Measurements from ENCODE around the gene SLC6A9. TPM values are rescaled to one million over a fixed set of nuclear protein-coding genes. Genes with fewer than 3 reads are reported as not detected.
A peak's percentile ranks its signal among the peaks of the same experiment; 100 is the strongest.

SLC6A9 gene
- total and polyA plus RNA-seq, 2 donors (not counting 1 experiment from before 2014, with no cell fraction given): 0.28 to 5.5 TPM

- H3K9me3 Mint-ChIP-seq (ENCODE audit: insufficient read depth): no peaks in the 10 kb centered on the region
- Histone ChIP-seq H3K4me2 (replicated peaks; ENCODE audit: low read depth, low read length, poor library complexity, severe bottlenecking) (no peak overlapping the region), H3K4me3 (ENCODE audit: control extremely low read depth in 1 of 5, extremely low read depth in 1 of 5, insufficient read depth in 1 of 5, low read depth in 2 of 5, low read length in 4 of 5) (no peak overlapping the region), H3K9ac (ENCODE audit: low read length) (no peak overlapping the region), H3K27me3 (replicated peaks in 1 of 4; ENCODE audit: control extremely low read depth in 1 of 4, control insufficient read depth in 3 of 4, insufficient read depth in 4 of 4, low read length in 3 of 4) (no peaks in the 10 kb centered on the region), H4K20me1 (ENCODE audit: control insufficient read depth, insufficient read depth, low read length, poor library complexity, severe bottlenecking) (no peaks in the 10 kb centered on the region), H3K9me3 (ENCODE audit: control extremely low read depth in 1 of 3, control insufficient read depth in 2 of 3, insufficient read depth in 1 of 3, low read length in 2 of 3) (no peaks in the 10 kb centered on the region), H2AFZ (ENCODE audit: insufficient read depth, low read depth, low read length, poor library complexity, severe bottlenecking) (no peak overlapping the region), H3K27ac (ENCODE audit: low read length in 2 of 2) (no peak overlapping the region), H3K79me2 (ENCODE audit: control insufficient read depth, insufficient read depth, low read length) (no peaks in the 10 kb centered on the region), H3K4me1 (ENCODE audit: control insufficient read depth in 2 of 2, insufficient read depth in 2 of 2, low read length in 2 of 2) (no peaks in the 10 kb centered on the region), H3K36me3 (replicated peaks in 1 of 2; ENCODE audit: control extremely low read depth in 1 of 2, control insufficient read depth in 1 of 2, extremely low read depth in 1 of 2, insufficient read depth in 2 of 2, low read length in 1 of 2) (no peaks in the 10 kb centered on the region)
- H3K27me3 Mint-ChIP-seq: no peaks in the 10 kb centered on the region
- H3K27ac Mint-ChIP-seq: no peak overlapping the region
- POLR2A ChIA-PET: interaction anchor here (0.6 kb wide), 1 partner anchor 46 kb away, joined by 3 read pairs; no protein-coding TSS in a partner anchor
- TF ChIP-seq EZH2 (IDR thresholded peaks at IDR 0.05; ENCODE audit: borderline replicate concordance, insufficient read depth, low read depth, low read length, poor library complexity, severe bottlenecking) (no peak), CTCF (IDR thresholded peaks at IDR 0.05) (no peak)
- no peaks in the 10 kb centered on the region for H3K4me1 Mint-ChIP-seq
- CTCF ChIA-PET: interaction anchor here (0.7 to 17.1 kb wide), 23 partner anchors 10 to 810 kb away, joined by 3 to 227 read pairs (median 6); partner anchors contain the start of genes ARTN, ATP6V0B and IPO13
- no peak overlapping the region for H3K4me3 Mint-ChIP-seq
- WGBS (ENCODE audit: insufficient coverage): 84% methylated on average over 3 of the region's 5 CpGs
- intact Hi-C loops (cut with micrococcal nuclease): no loop called here
- ATAC-seq (ENCODE audit: low read depth) (no peak), DNase-seq (no peak)
Measured at GRCh38 chr1:44037154-44037553, 5.9 kb upstream of the SLC6A9 start.

DNA sequence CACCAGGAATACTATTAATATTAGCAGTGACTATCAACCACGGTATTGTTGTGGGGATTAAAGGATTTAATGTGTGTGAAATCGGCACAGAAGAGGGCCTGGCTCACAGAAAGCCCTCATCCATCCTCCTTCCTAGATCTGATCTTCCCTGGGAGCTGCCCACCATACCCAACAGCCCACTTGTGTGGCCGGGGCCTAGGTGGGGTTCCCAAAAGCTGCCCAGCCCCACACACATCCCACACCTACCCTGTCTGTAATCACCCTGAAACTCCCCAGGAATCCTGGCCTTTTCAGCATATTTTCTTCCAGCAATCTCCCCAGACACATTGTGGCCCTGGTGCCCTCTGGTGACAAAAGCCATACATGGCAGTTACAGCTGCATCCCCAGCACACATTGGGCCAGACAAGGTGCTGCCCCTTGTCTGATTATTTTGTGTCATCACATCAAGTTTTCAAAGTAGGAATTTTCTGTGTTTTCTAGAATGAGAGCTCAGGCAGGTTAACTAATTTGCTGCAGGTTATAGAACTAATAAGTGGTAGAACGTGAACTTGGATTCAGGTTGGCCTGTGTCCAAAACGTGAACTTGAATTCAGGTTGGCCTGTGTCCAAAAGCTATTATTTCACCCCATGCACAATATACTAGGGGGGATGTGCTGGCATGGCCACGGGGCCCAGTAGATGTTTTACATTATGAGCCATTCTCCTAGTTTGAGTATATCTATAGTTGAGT is 5.3 kb upstream of the SLC6A9 start:
- H3K4me3 Mint-ChIP-seq: no peak overlapping the region
- intact Hi-C loops (cut with micrococcal nuclease): loop anchor here (1.0 kb wide), 1 partner anchor 507 kb away; no protein-coding TSS in a partner anchor
- no peak overlapping the region for H3K27ac Mint-ChIP-seq
- peak; percentile 77 for DNase-seq
- Histone ChIP-seq H4K20me1 (ENCODE audit: control insufficient read depth, insufficient read depth, low read length, poor library complexity, severe bottlenecking) (no peaks in the 10 kb centered on the region), H3K4me3 (ENCODE audit: control extremely low read depth in 1 of 5, extremely low read depth in 1 of 5, insufficient read depth in 1 of 5, low read depth in 2 of 5, low read length in 4 of 5) (no peak overlapping the region), H3K4me1 (ENCODE audit: control insufficient read depth in 2 of 2, insufficient read depth in 2 of 2, low read length in 2 of 2) (peaks cover 0 to under 1% of the 10 kb centered on the region in 2 donors), H3K27me3 (replicated peaks in 1 of 4; ENCODE audit: control extremely low read depth in 1 of 4, control insufficient read depth in 3 of 4, insufficient read depth in 4 of 4, low read length in 3 of 4) (no peaks in the 10 kb centered on the region), H3K36me3 (replicated peaks in 1 of 2; ENCODE audit: control extremely low read depth in 1 of 2, control insufficient read depth in 1 of 2, extremely low read depth in 1 of 2, insufficient read depth in 2 of 2, low read length in 1 of 2) (no peaks in the 10 kb centered on the region), H3K27ac (ENCODE audit: low read length in 2 of 2) (no peak overlapping the region), H3K79me2 (ENCODE audit: control insufficient read depth, insufficient read depth, low read length) (no peaks in the 10 kb centered on the region), H3K4me2 (replicated peaks; ENCODE audit: low read depth, low read length, poor library complexity, severe bottlenecking) (no peak overlapping the region), H3K9me3 (ENCODE audit: control extremely low read depth in 1 of 3, control insufficient read depth in 2 of 3, insufficient read depth in 1 of 3, low read length in 2 of 3) (no peaks in the 10 kb centered on the region), H2AFZ (ENCODE audit: insufficient read depth, low read depth, low read length, poor library complexity, severe bottlenecking) (no peak overlapping the region), H3K9ac (ENCODE audit: low read length) (no peak overlapping the region)
- peak; percentile 88 for TF ChIP-seq CTCF (IDR thresholded peaks at IDR 0.05)
- TF ChIP-seq EZH2 (IDR thresholded peaks at IDR 0.05; ENCODE audit: borderline replicate concordance, insufficient read depth, low read depth, low read length, poor library complexity, severe bottlenecking): no peak
- ChIA-PET POLR2A (interaction anchor here (0.6 kb wide), 1 partner anchor 46 kb away, joined by 3 read pairs; no protein-coding TSS in a partner anchor), CTCF (interaction anchor here (0.7 to 17.1 kb wide), 24 partner anchors 10 to 810 kb away, joined by 3 to 227 read pairs (median 6); partner anchors contain the start of genes ARTN, ATP6V0B and IPO13)
- peak; percentile 83 for ATAC-seq (ENCODE audit: low read depth)
- no peaks in the 10 kb centered on the region for H3K27me3 Mint-ChIP-seq
- WGBS (ENCODE audit: insufficient coverage): 34% methylated on average over 2 of the region's 6 CpGs
- peaks cover under 1% of the 10 kb centered on the region for H3K4me1 Mint-ChIP-seq
- no peaks in the 10 kb centered on the region for H3K9me3 Mint-ChIP-seq (ENCODE audit: insufficient read depth)

All from B cell (primary cell).